Left renal cortex interstitium (tissue), 4 donors: ENCODE measurements around the gene SLC17A4. TPM values are rescaled to one million over a fixed set of nuclear protein-coding genes. Genes with fewer than 3 reads are reported as not detected.

ENCODE experiments used
- DNase-seq, 4 donors: peaks; one replicate each; pipeline ENCODE4 v3.0.0-alpha.2; 2013; ENCODE audit warnings: low read depth in 4 of 4, low spot score in 2 of 4, missing footprints in 1 of 4
- polyA plus RNA-seq, 4 donors: library from polyadenylated mRNA; unstranded; fragments of 120-200 nt; gene quantifications; one replicate each; pipeline ENCODE4 v1.2.1, GENCODE V29; 2013; ENCODE audit not compliant: insufficient read length in 4 of 4

Gene SLC17A4, protein sequence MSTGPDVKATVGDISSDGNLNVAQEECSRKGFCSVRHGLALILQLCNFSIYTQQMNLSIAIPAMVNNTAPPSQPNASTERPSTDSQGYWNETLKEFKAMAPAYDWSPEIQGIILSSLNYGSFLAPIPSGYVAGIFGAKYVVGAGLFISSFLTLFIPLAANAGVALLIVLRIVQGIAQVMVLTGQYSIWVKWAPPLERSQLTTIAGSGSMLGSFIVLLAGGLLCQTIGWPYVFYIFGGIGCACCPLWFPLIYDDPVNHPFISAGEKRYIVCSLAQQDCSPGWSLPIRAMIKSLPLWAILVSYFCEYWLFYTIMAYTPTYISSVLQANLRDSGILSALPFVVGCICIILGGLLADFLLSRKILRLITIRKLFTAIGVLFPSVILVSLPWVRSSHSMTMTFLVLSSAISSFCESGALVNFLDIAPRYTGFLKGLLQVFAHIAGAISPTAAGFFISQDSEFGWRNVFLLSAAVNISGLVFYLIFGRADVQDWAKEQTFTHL
- polyA plus RNA-seq, result 1 to 10 TPM in 3 of 4 donors, under 1 TPM in 1; 0.62 to 2.3 (median 1.6) TPM

DNA sequence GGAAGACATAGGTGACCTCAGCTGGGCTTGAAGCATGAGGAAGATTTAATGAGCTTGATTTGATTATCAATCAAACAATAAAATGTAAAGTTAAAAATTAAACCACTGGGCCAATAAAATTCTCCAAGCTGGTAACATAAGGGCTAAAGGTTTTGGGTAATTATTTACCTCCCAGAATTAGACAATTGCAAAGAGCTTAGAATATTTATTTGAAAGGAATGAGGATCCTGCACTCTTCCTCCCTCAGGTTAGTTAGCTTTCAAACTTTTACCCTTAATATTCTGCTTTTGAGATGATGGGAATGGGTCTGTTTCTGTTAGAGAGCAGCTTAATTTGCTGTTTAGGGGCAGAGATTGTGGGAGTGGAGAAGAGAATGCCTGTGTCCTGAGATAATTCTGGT, at the start of gene SLC17A4:
Gene SLC17A4, plus strand, starts transcription at position 208 of the 400 bp plus-strand sequence. CDS start 7,221 bp downstream, outside the sequence.
- no peak for DNase-seq

DNA sequence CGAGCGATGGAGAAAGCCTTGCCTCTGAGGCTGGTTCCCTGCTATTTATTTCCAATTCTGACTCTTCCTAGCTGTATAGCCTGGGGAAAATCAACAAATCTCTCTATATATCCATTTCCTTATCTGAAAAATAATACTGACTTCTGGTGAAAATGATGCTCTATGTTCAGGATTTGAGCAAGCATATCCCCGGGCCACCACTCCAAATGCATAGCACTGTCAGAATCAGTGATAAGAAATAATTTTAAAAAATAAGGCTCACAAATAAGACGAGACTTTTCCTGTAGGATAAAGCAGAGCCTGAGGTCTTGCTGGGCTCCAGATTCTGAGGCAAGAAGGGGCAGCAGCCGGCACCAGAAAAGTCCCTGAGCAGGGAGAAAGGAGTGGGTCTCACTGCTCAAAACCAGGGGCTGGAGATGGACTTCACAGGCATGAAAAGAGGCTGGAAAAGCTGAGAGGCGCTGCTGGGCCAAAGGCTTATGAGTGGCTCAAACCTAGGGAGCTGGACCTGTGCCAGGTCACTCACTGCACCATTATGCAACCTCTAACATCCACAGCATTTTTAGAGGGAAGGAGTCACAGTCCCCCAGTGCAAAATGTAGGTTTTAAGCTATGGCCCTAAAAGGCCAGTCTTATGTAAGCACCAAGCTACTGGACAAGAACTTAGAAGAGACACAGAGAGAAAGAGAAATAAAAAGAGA, 48.1 kb upstream of the SLC17A4 start:
- DNase-seq, result no peak

DNA sequence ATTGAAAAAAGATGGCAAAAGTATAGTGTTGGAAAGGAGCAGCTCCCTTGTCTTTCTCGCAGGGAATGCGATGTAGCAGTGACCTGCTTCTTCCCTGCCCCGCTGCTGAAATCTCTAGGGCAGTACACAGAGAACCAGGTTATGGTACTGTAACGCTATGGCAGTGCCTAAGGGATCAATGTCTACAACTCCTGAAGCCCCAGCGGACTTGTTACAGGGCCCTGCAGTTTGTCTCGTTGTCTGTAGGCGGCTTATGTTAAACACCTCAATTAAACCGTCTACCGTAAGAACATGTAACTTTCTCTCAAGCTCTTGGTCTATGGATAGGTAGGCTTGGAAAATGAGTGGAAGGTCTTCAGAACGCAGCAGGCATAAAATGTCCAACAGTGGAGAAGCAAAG, 44.8 kb upstream of the SLC17A4 start:
- no peak for DNase-seq

DNA sequence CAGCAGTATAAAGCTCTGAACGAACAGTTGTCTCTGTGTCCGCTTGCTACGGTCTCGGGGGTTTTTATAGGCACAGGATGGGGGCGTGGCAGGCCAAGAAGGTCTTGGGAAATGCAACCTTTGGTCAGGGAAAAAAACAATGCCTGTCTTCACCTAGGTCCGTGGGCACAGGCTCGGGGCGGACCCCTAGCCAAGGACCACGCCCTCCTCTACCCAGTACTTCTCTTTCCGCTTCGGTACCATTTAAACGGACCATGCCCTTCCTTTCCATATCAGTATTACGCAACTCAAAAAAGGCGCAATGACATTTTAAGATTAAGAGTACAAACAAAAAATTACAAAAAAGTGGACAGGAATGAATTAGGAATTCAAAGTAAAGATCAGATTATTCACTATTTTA, 44.3 kb upstream of the SLC17A4 start:
- no peak for DNase-seq

DNA sequence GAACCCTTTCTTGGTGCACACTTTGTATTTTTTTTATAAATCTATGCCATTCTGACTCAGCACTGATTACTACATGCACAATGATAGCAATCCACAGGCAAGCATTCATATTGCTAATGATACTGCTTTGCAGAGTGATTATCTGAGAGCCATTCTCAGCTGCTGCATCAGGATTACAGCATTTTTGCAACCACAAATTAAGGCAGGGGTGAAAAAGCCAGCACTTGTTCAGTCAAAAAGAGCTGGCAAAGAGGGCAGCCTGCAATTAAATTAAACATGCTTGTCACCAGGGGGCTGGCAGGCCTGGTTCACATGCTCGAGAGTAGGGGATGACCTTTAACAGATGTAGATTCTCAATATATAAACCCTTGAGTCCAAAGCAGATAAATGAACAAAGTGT, 40.7 kb upstream of the SLC17A4 start:
- DNase-seq, result no peak

DNA sequence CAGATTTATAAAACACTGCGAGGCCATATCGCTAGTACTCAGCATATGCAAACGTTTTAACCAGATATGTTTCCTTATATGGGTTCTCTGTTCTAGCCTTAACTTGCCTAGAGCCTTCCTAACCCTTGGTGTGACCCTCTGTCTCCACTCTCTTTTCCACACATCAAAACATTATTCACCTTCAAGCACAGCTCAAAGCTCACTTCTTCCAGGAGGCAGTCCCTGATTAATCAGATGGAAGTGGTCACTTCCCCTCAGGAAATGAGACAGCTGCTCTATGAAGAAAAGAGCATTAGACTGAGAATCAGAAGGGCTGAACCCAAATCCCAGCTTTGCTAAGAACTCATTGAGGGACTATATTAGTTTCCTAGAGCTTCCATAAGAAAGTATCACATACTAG, 39.8 kb upstream of the SLC17A4 start:
- DNase-seq, result no peak

DNA sequence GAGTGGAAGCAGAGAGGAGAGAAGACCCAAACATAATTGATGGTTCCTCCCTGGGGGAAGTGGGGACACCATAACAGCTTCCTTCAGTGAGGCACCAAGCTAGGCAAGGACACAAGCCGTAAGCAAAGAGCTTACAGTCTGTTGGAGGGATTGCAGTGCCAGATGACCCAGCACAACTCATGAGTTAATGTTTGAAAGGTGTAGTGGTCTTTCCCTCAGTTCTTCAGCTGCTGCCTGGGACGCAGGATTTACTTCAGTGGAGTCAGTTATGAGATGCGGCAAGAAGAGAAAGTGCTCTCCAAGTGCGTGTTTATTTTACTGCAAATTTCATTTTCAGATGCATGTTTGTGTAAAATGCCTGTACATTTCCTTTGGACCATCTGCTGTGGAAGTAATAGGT, 38.7 kb upstream of the SLC17A4 start:
- DNase-seq, result no peak

DNA sequence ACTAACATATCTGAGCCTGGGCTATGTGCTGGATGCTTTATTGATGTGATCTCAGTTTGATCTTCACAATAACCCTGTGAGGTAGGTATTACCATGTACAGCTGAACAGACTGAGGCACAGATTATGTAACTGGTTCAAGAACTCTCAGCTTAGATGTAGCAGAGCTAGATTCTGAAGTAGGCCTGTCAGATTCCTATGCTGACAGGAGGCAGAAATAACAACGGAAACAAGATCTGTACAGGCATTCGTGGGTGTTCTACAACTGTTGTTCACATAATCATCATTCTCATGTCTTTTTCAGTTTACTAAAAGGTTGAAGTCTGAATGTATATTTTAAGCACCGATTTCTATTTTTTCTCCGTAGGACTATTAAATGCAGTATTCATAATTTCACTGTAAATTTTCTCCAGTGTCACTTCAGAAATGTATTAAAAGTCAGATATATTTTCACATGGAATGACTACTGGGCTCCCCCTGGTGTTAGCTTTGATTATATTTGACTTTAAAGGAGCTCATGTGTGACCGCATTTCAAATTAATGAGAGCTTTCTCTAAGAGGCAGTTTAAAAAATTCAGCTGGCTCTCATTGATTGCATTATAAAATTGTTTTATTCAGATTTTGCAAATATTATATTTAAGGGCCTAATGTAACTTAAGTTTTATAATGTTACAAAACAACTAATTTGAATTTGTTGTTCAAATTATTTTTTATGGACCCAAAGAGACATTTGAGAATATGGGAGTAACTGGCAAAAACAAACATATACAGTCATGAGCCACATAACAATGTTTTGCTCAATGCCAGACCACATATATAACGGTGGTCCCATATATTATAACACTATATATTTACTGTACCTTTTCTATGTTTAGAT, 36.4 kb upstream of the SLC17A4 start:
- peak in 3 of 4 donors; percentile 7 to 31 (median 10) for DNase-seq

DNA sequence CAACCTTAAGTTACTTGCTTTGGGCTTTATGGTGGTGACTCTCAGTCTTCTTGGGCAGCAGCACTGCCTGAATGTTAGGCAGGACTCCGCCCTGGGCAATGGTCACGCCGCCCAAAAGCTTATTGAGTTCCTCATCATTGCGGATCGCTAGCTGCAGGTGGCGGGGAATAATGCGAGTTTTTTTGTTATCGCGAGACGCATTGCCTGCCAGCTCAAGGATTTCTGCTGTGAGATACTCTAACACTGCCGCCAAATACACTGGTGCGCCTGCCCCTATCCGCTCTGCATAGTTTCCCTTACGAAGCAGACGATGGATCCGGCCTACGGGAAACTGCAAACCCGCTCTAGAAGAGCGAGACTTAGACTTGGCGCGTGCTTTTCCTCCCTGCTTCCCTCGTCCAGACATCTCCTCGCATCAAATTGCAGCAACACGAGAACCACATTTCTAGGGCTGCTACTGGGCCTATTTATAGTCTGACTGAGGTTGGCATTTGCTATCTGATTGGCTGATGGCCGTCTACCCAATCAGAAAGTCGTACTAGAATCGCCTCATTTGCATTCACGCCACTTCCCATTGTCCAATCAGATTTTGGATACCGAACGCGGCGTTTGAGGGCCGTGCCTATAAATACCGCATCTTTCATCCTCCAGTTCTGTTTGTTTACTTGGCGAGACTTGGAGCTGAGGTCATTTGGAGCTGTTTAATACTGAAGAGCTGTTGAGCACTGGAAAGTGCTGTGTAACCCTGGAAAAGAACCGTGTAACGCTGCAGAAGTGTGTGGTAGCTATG, 28.2 kb upstream of the SLC17A4 start:
- DNase-seq, result no peak

DNA sequence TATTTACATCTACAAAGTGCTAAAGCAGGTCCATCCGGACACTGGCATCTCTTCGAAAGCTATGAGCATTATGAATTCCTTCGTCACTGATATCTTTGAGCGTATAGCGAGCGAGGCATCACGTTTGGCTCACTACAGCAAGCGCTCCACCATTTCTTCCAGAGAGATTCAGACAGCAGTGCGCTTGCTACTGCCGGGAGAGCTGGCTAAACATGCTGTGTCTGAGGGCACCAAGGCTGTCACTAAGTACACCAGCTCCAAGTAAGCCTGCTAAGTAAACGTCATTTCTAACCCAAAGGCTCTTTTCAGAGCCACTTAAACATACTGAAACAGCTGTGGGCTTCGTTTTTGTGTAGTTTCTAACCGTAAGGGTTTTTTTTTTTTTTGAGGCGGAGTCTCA, 27.5 kb upstream of the SLC17A4 start:
- no peak for DNase-seq

DNA sequence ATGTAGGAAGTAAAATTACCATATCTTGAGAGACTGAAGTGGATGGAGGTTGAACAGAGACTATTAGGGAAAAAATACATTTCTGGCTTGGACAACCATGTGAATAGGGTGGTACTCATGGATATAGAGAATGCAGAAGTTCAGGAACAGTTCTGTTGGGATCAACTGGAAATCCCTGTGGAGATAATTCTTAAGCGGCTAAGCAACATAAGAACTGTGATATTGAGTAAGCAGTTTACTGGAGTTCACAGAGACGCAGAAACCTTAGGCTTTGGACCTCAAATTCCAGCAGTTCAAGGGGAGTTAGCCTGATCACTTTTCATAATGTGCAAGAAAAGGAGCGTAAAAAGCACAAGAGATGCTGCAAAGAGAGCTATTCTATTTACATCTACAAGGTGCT, 23.6 kb upstream of the SLC17A4 start:
- no peak for DNase-seq

DNA sequence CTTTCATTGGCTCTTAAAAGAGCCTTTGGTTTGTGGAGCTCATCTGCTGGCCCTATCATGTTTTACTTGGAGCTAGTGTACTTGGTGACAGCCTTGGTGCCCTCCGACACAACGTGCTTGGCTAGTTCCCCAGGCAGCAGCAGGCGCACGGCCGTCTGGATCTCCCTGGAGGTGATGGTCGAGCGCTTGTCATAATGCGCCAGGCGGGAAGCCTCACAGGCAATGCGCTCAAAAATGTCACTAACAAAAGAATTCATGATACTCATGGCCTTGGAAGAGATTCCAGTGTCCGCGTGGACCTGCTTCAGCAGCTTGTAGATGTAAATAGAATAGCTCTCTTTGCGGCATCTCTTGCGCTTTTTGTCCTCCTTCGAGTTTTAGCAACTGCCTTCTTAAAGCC, 22.8 kb upstream of the SLC17A4 start:
- DNase-seq, result no peak

DNA sequence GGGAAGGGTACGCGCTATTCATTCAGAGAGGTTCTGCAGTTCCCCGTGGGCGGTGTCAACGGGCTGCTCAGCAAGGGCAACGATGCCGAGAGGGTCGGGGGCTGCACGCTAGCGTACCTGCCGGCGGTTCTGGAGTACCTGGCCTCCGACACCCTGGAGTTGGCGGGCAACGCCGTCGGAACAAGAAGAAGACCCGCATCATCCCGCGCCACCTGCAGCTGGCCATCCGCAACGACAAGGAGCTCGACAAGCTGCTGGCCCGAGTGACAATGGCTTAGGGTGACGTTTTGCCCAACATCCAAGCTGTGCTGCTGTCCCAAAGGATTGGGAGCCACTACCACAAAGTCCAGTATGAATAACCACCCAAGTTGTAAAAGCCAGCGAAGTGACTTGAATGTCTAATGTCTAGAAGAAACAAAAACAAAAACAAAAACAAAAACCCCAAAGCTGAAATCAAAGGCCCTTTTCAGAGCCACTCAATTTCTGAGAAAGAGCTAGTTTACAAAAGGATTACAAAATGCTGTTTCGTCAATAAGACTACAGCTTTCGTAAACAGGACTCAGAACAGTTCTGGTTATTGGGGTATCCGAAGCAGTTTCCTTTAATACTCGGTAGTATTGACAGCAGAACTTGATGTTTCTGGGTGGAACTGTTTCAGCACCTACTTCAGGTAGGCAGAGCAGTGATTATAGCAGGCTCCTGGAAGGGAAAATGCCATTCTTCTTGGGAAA, 21.9 kb upstream of the SLC17A4 start:
- no peak for DNase-seq

DNA sequence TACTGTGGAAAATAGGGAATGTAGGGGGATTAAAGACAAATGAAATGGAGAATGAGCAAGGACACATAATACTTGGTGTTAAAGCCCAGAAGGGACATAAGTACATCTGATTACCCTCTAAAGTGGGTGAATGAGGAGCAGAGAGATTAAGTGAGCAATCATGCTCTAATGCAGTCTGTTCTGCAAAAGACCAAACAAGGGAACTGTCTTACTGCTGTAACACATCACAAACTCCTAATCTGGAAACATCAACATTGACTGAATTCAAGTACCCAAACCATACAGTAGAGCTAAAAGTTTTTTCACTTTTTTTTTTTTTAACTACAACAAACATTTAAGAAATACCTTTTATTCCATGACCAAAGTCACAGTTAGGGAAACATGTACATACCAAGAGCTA, 19.3 kb upstream of the SLC17A4 start:
- no peak for DNase-seq

DNA sequence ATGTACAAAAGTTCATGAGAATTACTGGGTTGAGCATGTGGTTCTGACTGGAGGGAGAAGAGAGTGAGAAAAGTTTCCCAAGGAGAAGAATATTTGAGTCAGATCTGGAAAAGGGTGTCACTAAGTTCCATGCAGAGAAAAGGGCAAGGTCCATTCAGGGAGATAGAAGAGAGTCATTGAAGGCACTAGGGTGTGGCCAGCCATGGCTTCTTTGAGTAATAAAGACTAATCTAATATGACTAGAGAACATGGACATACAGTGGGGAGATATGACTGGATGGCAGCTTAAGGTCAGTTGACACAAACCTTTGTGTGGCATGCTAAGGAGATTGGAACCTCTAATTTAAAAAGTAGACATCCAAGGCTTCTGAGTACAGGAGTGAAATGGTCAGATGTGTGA, 10.7 kb upstream of the SLC17A4 start:
- DNase-seq, result no peak

DNA sequence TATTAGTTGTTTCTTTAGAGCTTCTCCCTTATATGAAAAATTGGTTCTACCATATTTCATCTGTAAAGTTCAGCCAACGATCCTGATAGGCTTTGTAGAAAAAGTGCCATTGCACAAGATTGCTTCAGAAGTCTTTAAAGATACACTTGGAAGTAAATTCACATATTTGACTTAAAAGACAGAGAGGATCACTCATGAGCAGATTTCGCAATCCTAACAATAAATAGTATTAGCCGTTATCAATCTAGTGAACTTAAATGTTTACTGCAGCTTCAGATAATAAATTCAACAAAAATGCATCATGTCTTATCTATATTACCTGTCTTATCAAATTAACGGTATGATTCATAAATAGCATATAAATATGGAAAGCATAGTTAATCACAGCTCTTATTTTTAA, 8.7 kb upstream of the SLC17A4 start:
- no peak for DNase-seq

DNA sequence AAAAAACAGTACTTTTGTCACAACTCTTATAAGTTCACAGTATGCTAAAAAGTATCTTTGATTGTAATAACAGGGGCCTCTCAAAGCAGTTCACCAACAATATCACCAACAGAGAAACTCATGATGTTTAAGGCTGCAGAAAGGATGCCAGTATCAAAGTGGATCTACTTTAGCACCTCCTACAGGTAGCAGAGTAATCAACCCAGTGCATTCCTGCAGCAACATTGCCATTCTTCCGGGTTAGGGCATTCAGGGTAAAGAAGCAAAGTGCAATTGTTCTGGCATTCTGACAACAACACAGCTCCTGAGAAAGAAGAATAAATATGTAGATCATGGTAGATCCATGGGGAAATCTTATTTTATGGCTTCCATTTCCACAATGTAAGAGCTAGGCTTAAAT, 7.6 kb upstream of the SLC17A4 start:
- no peak for DNase-seq

DNA sequence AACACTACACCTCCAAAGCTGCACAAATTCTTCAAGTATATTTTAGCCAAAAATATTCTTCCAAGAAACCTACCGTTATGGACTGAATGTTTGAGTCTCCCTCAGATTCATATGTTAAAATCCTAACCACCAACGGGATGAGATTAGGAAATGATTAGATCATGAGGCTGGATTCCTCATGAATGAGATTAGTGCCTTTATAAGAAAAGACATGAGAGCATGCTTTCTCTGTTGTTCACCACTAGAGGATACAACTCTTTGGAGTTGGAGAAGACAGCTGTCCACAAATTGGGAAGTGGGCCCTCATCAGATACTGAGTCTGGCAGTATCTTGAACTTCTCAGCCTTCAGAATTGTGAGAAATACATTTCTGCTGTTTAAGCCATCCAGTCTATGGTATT, 7.1 kb upstream of the SLC17A4 start:
- no peak for DNase-seq

DNA sequence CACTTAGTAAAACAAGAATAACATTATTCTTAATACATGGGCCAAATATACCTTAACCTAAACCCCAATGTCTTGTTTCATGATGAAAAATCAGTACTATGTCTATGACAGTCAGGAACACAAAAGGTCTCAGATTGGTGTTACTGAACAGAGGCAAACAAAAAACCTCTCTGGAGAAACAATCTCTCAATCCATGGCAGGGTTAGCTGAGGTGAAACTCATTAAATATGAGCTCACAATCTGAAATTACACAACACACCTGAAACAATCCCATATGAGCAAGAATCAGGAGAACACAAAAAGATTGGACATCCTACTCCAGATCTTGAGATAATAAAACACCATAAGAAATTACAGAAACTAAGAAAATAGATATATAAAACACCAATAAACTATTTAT, 6.5 kb upstream of the SLC17A4 start:
- no peak for DNase-seq
